Neural cell (in vitro differentiated cells): ENCODE data around the gene TOB1. TPM values are rescaled to one million over a fixed set of nuclear protein-coding genes. Genes with fewer than 3 reads are reported as not detected.

Experiments
- H2AFZ ChIP-seq: fragments of 200-600, 300-800 bp; sonication (generic), shearing (Covaris generic); 2 replicates; pipeline ENCODE4 v1.6.0; 2014; ENCODE audit warnings: low read depth, mild to moderate bottlenecking, antibody characterized with exemption, low read length, moderate library complexity
- H3F3A ChIP-seq: fragments of 200-600 bp; shearing (Covaris generic); 2 replicates; pipeline ENCODE4 v1.6.1; 2016; ENCODE audit warnings: mild to moderate bottlenecking, moderate library complexity, mixed read lengths, antibody characterized with exemption, low read length; ENCODE audit not compliant: insufficient read depth, poor library complexity, severe bottlenecking
- H3K27ac ChIP-seq: fragments of 200-600, 300-800 bp; sonication (generic), shearing (Covaris generic); 2 replicates; pipeline ENCODE4 v1.5.1; 2014; ENCODE audit warnings: mild to moderate bottlenecking, low read length, moderate library complexity
- H3K27me3 ChIP-seq: fragments of 300-800, 200-600 bp; sonication (generic), shearing (Covaris generic); 2 replicates; pipeline ENCODE4 v1.6.0; 2014; ENCODE audit warnings: mild to moderate bottlenecking, low read depth, low read length, moderate library complexity; ENCODE audit not compliant: insufficient read depth
- H3K36me3 ChIP-seq: fragments of 300-800, 200-600 bp; sonication (generic), shearing (Covaris generic); 2 replicates; pipeline ENCODE4 v1.5.1; 2014; ENCODE audit warnings: mild to moderate bottlenecking, antibody characterized with exemption, low read length, moderate library complexity; ENCODE audit not compliant: insufficient read depth
- H3K4me2 ChIP-seq: fragments of 300-800, 200-600 bp; sonication (generic), shearing (Covaris generic); 2 replicates; pipeline ENCODE4 v1.6.0; 2014; ENCODE audit warnings: mild to moderate bottlenecking, low read length
- H3K4me3 ChIP-seq: fragments of 300-800, 200-600 bp; sonication (generic), shearing (Covaris generic); 2 replicates; pipeline ENCODE4 v1.5.1; 2014; ENCODE audit warnings: mild to moderate bottlenecking, low read length, moderate library complexity
- H3K79me2 ChIP-seq: fragments of 200-600 bp; shearing (Covaris generic); replicated peaks from 2 replicates; pipeline ENCODE4 v1.6.0; 2014; ENCODE audit warnings: mild to moderate bottlenecking, low read length, moderate library complexity; ENCODE audit not compliant: insufficient read depth
- H3K9ac ChIP-seq: fragments of 300-800, 200-600 bp; sonication (generic), shearing (Covaris generic); 2 replicates; pipeline ENCODE4 v1.6.1; 2016; ENCODE audit warnings: mild to moderate bottlenecking, low read length, mixed read lengths
- H3K9me2 ChIP-seq: fragments of 200-600 bp; shearing (Covaris generic); 2 replicates; pipeline ENCODE4 v1.6.1; 2016; ENCODE audit warnings: mild to moderate bottlenecking, low read length, mixed read lengths; ENCODE audit not compliant: insufficient read depth
- H3K9me3 ChIP-seq: fragments of 200-600, 300-800 bp; sonication (generic), shearing (Covaris generic); 2 replicates; pipeline ENCODE4 v1.6.1; 2016; ENCODE audit warnings: mild to moderate bottlenecking, mixed run types, low read length, moderate library complexity, mixed read lengths
- H4K20me1 ChIP-seq: fragments of 200-600 bp; shearing (Covaris generic); 2 replicates; pipeline ENCODE4 v1.6.1; 2016; ENCODE audit warnings: mild to moderate bottlenecking, mixed run types; ENCODE audit not compliant: insufficient read depth
- EP300 ChIP-seq: fragments of 450-650 bp; conservative IDR thresholded peaks from 2 replicates; pipeline ENCODE4 v1.6.1; 2014; ENCODE audit warnings: antibody characterized with exemption, mild to moderate bottlenecking, moderate library complexity; ENCODE audit not compliant: poor library complexity, severe bottlenecking
- EZH2 ChIP-seq: fragments of 200-600, 300-800 bp; shearing (Covaris generic), sonication (generic); IDR thresholded peaks from 2 replicates; pipeline ENCODE4 v1.6.1; 2014; ENCODE audit warnings: antibody characterized with exemption, low read length, borderline replicate concordance, mild to moderate bottlenecking; ENCODE audit not compliant: insufficient read depth, poor library complexity, severe bottlenecking
- MXI1 ChIP-seq: fragments of 450-650 bp; conservative IDR thresholded peaks from 2 replicates; pipeline ENCODE4 v1.6.1; 2014; ENCODE audit warnings: antibody characterized with exemption, mild to moderate bottlenecking; ENCODE audit not compliant: poor library complexity, severe bottlenecking
- POLR2AphosphoS5 ChIP-seq: IDR thresholded peaks from 2 replicates; pipeline ENCODE4 v1.6.1; 2012
- RAD21 ChIP-seq: fragments of 450-650 bp; conservative IDR thresholded peaks from 2 replicates; pipeline ENCODE4 v1.6.1; 2014; ENCODE audit warnings: antibody characterized with exemption, mild to moderate bottlenecking, moderate library complexity
- SMC3 ChIP-seq: fragments of 450-650 bp; conservative IDR thresholded peaks from 2 replicates; pipeline ENCODE4 v1.6.1; 2014; ENCODE audit warnings: antibody characterized with exemption, mild to moderate bottlenecking, moderate library complexity; ENCODE audit not compliant: poor library complexity
- TAF1 ChIP-seq: IDR thresholded peaks from 2 replicates; pipeline ENCODE4 v1.6.1; 2012; ENCODE audit warnings: low read depth
- polyA plus RNA-seq: library from polyadenylated mRNA; depleted of rRNA; stranded (reverse); fragments of >200 nt; gene quantifications from 2 replicates; pipeline ENCODE4 v1.2.3, GENCODE V29; 2014
- TF ChIP-seq, protein P1 (sequence below): IDR thresholded peaks from 2 replicates; pipeline ENCODE4 v1.6.1; 2012; ENCODE audit warnings: borderline replicate concordance
- TF ChIP-seq, protein P2 (sequence below): fragments of 450-650 bp; IDR thresholded peaks from 2 replicates; pipeline ENCODE4 v1.5.1; 2014; ENCODE audit warnings: antibody characterized with exemption, mild to moderate bottlenecking, moderate library complexity; ENCODE audit not compliant: poor library complexity, severe bottlenecking

TOB1 gene
- polyA plus RNA-seq, 1 donor from 2014 or later: 8.9 TPM

DNA sequence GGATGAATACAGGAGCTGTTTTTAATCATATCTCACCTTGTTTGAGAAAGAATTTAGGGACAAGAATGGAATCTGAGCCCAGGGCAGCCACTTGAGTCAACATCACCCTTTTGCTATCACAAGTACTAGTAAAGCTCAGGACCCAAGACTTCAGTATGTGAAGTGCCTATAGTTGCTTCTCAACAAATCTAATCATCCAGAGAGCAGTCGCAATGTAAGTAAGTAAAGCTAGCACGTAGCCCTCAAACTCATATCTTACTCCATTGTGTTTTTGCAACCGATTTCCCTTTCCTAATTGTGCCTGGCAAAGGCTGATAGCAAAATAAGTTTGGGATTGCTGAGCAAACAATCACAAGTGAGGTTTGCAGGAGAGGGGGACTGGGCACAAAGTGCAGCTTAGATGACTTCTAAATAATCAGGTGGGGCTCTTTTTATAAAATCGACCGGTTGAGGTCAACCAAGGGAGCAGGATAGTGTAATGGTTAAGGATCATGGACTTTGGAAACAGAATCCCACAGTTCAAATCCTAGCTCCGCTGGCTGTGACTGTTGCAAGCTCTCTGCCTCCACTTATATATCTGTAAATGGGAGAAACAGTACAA, 13.0 kb downstream of the TOB1 start:
- Histone ChIP-seq H3K79me2 (no peaks in the 10 kb centered on the region), H4K20me1 (no peaks in the 10 kb centered on the region), H2AFZ (no peak overlapping the region), H3F3A (no peaks in the 10 kb centered on the region), H3K9me2 (no peaks in the 10 kb centered on the region), H3K4me3 (no peak overlapping the region), H3K27ac (no peak overlapping the region), H3K4me2 (no peak overlapping the region), H3K9ac (no peak overlapping the region), H3K9me3 (no peaks in the 10 kb centered on the region), H3K36me3 (no peaks in the 10 kb centered on the region), H3K27me3 (no peaks in the 10 kb centered on the region)
- TF ChIP-seq SMC3 (no peak), MXI1 (no peak), TAF1 (no peak), EP300 (no peak), POLR2AphosphoS5 (no peak)
- TF ChIP-seq, protein P1, sequence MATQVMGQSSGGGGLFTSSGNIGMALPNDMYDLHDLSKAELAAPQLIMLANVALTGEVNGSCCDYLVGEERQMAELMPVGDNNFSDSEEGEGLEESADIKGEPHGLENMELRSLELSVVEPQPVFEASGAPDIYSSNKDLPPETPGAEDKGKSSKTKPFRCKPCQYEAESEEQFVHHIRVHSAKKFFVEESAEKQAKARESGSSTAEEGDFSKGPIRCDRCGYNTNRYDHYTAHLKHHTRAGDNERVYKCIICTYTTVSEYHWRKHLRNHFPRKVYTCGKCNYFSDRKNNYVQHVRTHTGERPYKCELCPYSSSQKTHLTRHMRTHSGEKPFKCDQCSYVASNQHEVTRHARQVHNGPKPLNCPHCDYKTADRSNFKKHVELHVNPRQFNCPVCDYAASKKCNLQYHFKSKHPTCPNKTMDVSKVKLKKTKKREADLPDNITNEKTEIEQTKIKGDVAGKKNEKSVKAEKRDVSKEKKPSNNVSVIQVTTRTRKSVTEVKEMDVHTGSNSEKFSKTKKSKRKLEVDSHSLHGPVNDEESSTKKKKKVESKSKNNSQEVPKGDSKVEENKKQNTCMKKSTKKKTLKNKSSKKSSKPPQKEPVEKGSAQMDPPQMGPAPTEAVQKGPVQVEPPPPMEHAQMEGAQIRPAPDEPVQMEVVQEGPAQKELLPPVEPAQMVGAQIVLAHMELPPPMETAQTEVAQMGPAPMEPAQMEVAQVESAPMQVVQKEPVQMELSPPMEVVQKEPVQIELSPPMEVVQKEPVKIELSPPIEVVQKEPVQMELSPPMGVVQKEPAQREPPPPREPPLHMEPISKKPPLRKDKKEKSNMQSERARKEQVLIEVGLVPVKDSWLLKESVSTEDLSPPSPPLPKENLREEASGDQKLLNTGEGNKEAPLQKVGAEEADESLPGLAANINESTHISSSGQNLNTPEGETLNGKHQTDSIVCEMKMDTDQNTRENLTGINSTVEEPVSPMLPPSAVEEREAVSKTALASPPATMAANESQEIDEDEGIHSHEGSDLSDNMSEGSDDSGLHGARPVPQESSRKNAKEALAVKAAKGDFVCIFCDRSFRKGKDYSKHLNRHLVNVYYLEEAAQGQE: no peak
- TF ChIP-seq, protein P2, sequence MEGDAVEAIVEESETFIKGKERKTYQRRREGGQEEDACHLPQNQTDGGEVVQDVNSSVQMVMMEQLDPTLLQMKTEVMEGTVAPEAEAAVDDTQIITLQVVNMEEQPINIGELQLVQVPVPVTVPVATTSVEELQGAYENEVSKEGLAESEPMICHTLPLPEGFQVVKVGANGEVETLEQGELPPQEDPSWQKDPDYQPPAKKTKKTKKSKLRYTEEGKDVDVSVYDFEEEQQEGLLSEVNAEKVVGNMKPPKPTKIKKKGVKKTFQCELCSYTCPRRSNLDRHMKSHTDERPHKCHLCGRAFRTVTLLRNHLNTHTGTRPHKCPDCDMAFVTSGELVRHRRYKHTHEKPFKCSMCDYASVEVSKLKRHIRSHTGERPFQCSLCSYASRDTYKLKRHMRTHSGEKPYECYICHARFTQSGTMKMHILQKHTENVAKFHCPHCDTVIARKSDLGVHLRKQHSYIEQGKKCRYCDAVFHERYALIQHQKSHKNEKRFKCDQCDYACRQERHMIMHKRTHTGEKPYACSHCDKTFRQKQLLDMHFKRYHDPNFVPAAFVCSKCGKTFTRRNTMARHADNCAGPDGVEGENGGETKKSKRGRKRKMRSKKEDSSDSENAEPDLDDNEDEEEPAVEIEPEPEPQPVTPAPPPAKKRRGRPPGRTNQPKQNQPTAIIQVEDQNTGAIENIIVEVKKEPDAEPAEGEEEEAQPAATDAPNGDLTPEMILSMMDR: no peak

DNA sequence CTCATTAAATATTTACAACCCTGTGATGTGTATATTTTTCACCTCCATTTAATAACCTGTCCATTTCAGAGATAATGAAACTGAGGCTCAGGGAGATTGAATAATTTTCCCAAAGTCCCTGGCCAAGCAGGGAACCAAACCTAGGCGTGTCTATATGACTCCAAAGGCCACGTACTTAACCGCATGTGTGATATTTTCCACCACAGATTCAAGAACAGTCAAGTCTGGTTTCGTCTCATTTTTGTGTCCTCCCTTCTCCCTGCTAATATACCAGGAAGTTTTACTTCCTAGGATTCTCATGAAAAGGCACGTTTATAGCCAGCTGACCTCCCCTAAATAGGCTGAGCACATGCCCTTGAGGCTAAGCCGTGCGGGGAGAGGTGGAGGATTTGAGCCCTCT, 15.5 kb downstream of the TOB1 start:
- H3K27ac ChIP-seq: no peak overlapping the region
- no peaks in the 10 kb centered on the region for H3F3A ChIP-seq
- no peaks in the 10 kb centered on the region for H3K36me3 ChIP-seq
- no peak for TF ChIP-seq POLR2AphosphoS5
- TF ChIP-seq, protein P2: no peak
- TF ChIP-seq RAD21: no peak
- TF ChIP-seq EP300: no peak
- no peak for TF ChIP-seq TAF1
- TF ChIP-seq SMC3: no peak
- no peak for TF ChIP-seq EZH2
- TF ChIP-seq, protein P1: no peak
- TF ChIP-seq MXI1: no peak
- no peak overlapping the region for H3K4me2 ChIP-seq
- no peaks in the 10 kb centered on the region for H3K27me3 ChIP-seq
- no peak overlapping the region for H3K4me3 ChIP-seq
- no peaks in the 10 kb centered on the region for H3K79me2 ChIP-seq
- H2AFZ ChIP-seq: no peak overlapping the region
- no peak overlapping the region for H3K9ac ChIP-seq
- no peaks in the 10 kb centered on the region for H3K9me3 ChIP-seq
- H3K9me2 ChIP-seq: no peaks in the 10 kb centered on the region
- no peaks in the 10 kb centered on the region for H4K20me1 ChIP-seq
